Measurements from ENCODE around the gene LINGO4.

- TF ChIP-seq CTCF (IDR thresholded peaks at IDR 0.05) (no peak), POLR2A (IDR thresholded peaks at IDR 0.05) (no peak)
Measured at GRCh38 chr1:151853411-151853943, 48.3 kb upstream of the LINGO4 start, which contains the start of gene THEM5.
